ENCODE results near the gene EFCAB8. TPM values are rescaled to one million over a fixed set of nuclear protein-coding genes. Genes with fewer than 3 reads are reported as not detected.
A peak's percentile ranks its signal among the peaks of the same experiment; 100 is the strongest.

EFCAB8 gene
- total RNA-seq, 1 experiment from 2014 or later = 0.09 TPM

DNA sequence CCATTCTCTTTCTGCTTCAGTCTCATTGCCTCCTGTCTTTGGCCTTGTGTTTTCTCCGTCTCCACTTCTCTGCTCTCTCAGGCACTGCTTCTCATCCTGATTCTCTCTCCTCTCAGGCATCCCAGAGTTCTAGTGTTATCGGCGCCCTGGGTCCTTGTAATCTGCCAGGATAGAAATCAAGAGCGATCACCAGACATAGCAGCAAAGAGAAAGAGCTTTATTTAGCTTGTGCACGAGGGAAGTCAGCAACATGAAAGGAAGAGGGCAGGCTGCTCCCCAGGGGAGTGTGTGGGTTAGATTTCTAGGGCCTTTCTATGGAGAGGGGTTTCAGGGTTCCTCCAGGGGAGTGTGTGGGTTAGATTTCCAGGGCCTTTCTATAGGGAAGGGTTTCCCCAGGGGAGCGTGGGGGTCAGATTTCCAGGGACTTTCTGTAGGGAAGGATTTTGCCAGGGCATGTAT is 113.0 kb downstream of the EFCAB8 start:
- Histone ChIP-seq H3K4ac (ENCODE audit: low read depth, low read length) (no peak overlapping the region), H3K9me3 (ENCODE audit: control insufficient read depth, low read depth, low read length) (no peaks in the 10 kb centered on the region), H2AK5ac (ENCODE audit: insufficient read length, low read length) (no peak overlapping the region), H2BK120ac (ENCODE audit: low read depth, low read length, poor library complexity, severe bottlenecking) (no peak overlapping the region), H3K27ac (ENCODE audit: insufficient read length, low read depth, low read length) (no peak overlapping the region), H4K20me1 (ENCODE audit: control insufficient read depth, insufficient read depth, insufficient read length) (no peaks in the 10 kb centered on the region), H3K4me2 (ENCODE audit: insufficient read depth, insufficient read length, low read length) (no peak overlapping the region), H2BK12ac (ENCODE audit: insufficient read length, low read depth, low read length) (peak overlapping the region; percentile 4), H3K18ac (ENCODE audit: insufficient read length, low read depth, low read length) (peak overlapping the region; percentile 29), H3K23me2 (ENCODE audit: insufficient read length, low read depth, low read length, poor library complexity, severe bottlenecking) (no peaks in the 10 kb centered on the region), H2BK20ac (ENCODE audit: low read depth, low read length, poor library complexity, severe bottlenecking) (no peak overlapping the region), H2BK5ac (ENCODE audit: insufficient read length, low read length) (no peak overlapping the region), H4K91ac (ENCODE audit: insufficient read length, low read depth, low read length) (no peak overlapping the region), H3K79me2 (ENCODE audit: insufficient read depth, low read length) (no peaks in the 10 kb centered on the region), H3K14ac (ENCODE audit: insufficient read depth, low read length) (no peak overlapping the region), H3K79me1 (ENCODE audit: insufficient read depth, low read depth, low read length, poor library complexity, severe bottlenecking) (no peaks in the 10 kb centered on the region), H4K8ac (replicated peaks; ENCODE audit: insufficient read length, low read depth, low read length) (no peak overlapping the region), H2BK15ac (ENCODE audit: low read depth, low read length) (no peak overlapping the region), H4K5ac (ENCODE audit: insufficient read length, low read depth, low read length) (no peak overlapping the region), H3T11ph (ENCODE audit: low read length) (no peak overlapping the region), H3K27me3 (ENCODE audit: insufficient read depth, low read length) (no peaks in the 10 kb centered on the region; the same call in 1 of the 2 replicates), H3K23ac (ENCODE audit: insufficient read length, low read depth, low read length) (no peak overlapping the region), H2AFZ (ENCODE audit: low read length) (peak overlapping the region; percentile 77), H3K9ac (ENCODE audit: extremely low read depth, insufficient read length, low read length) (no peak overlapping the region), H3K56ac (ENCODE audit: insufficient read length, low read depth, low read length) (no peak overlapping the region), H3K4me1 (ENCODE audit: insufficient read depth, low read length) (peaks cover 4% of the 10 kb centered on the region; the same call in 1 of the 2 replicates)
- TF ChIP-seq, protein P1, sequence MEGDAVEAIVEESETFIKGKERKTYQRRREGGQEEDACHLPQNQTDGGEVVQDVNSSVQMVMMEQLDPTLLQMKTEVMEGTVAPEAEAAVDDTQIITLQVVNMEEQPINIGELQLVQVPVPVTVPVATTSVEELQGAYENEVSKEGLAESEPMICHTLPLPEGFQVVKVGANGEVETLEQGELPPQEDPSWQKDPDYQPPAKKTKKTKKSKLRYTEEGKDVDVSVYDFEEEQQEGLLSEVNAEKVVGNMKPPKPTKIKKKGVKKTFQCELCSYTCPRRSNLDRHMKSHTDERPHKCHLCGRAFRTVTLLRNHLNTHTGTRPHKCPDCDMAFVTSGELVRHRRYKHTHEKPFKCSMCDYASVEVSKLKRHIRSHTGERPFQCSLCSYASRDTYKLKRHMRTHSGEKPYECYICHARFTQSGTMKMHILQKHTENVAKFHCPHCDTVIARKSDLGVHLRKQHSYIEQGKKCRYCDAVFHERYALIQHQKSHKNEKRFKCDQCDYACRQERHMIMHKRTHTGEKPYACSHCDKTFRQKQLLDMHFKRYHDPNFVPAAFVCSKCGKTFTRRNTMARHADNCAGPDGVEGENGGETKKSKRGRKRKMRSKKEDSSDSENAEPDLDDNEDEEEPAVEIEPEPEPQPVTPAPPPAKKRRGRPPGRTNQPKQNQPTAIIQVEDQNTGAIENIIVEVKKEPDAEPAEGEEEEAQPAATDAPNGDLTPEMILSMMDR (conservative IDR thresholded peaks at IDR 0.05) = no peak
- H3K36me3 Mint-ChIP-seq (ENCODE audit: insufficient read depth in 1 of 3, low read depth in 3 of 3) = peaks cover 0 to 6% (median 5%) of the 10 kb centered on the region in 3 experiments; a peak in 5 of 7 replicates
- no CpG with 5 or more reads among the region's 6 CpGs for WGBS (ENCODE audit: extremely low coverage, insufficient read length, low lambda C conversion rate)
- H3K27ac Mint-ChIP-seq = no peak overlapping the region
- H3K4me1 Mint-ChIP-seq = peaks cover 14 to 21% of the 10 kb centered on the region in 2 experiments
- H3K4me3 Mint-ChIP-seq = no peak overlapping the region
- H3K27me3 Mint-ChIP-seq (ENCODE audit: low read depth) = peaks cover 2% of the 10 kb centered on the region; the same call in 1 of the 2 replicates
- DNase-seq = peak; percentile 22
- H3K9me3 Mint-ChIP-seq = peaks cover 6 to 9% of the 10 kb centered on the region in 2 experiments

Data from H9 (cell line).